Gastrocnemius medialis (tissue), 4 donors: Measurements from ENCODE around the gene KRT27.
"Not testable (repeated sequence)": the region's sequence is repeated elsewhere in the genome, so short reads cannot be mapped to it uniquely, and the experiment has no call there.

ENCODE experiments used
- CTCF ChIP-seq, 5 experiments: fragments of 450-650 bp in 3 of 5; fragments of 200-600 bp in 2 of 5; sonication (generic) in 2 of 5; IDR thresholded peaks in 4 of 5; conservative IDR thresholded peaks in 1 of 5; 1 replicate in 4 of 5; 2 replicates in 1 of 5; pipeline ENCODE4 v1.5.1; 2016 to 2019; ENCODE audit warnings: antibody characterized with exemption in 5 of 5, mild to moderate bottlenecking in 3 of 5, moderate library complexity in 3 of 5
- POLR2A ChIP-seq, 2 donors: fragments of 450-650 bp; IDR thresholded peaks; one replicate each; pipeline ENCODE4 v1.6.1; 2017; ENCODE audit warnings: antibody characterized with exemption in 2 of 2, mild to moderate bottlenecking in 2 of 2, moderate library complexity in 2 of 2

- TF ChIP-seq POLR2A (IDR thresholded peaks at IDR 0.05); CTCF (IDR thresholded peaks at IDR 0.05 in 4 of 5, conservative IDR thresholded peaks at IDR 0.05 in 1 of 5): not testable (repeated sequence)
Observed at GRCh38 chr17:40814657-40815056, 32.3 kb upstream of the KRT27 start.
